Adrenal gland (tissue), 5 donors: Measurements from ENCODE around the gene SCNN1G.

Experiments used
- POLR2A ChIP-seq, 2 donors: fragments of 450-650 bp; IDR thresholded peaks; one replicate each; pipeline ENCODE4 v1.6.1; 2017; ENCODE audit warnings: antibody characterized with exemption in 2 of 2, mild to moderate bottlenecking in 2 of 2, moderate library complexity in 1 of 2
- TF ChIP-seq, protein P1 (sequence below), 6 experiments: fragments of 450-650 bp in 4 of 6; fragments of 200-600 bp in 2 of 6; sonication (generic) in 1 of 6; IDR thresholded peaks; 1 replicate in 5 of 6; 2 replicates in 1 of 6; pipeline versions ENCODE4 v1.5.1 to v1.8.0; 2016 to 2021; ENCODE audit warnings: antibody characterized with exemption in 6 of 6, mild to moderate bottlenecking in 2 of 6, moderate library complexity in 1 of 6
- donor health status: DM: no; HTN: no; CAD: no.

GRCh38 chr16:23148166-23148512 lies 34.4 kb upstream of the SCNN1G start:
- TF ChIP-seq, protein P1, sequence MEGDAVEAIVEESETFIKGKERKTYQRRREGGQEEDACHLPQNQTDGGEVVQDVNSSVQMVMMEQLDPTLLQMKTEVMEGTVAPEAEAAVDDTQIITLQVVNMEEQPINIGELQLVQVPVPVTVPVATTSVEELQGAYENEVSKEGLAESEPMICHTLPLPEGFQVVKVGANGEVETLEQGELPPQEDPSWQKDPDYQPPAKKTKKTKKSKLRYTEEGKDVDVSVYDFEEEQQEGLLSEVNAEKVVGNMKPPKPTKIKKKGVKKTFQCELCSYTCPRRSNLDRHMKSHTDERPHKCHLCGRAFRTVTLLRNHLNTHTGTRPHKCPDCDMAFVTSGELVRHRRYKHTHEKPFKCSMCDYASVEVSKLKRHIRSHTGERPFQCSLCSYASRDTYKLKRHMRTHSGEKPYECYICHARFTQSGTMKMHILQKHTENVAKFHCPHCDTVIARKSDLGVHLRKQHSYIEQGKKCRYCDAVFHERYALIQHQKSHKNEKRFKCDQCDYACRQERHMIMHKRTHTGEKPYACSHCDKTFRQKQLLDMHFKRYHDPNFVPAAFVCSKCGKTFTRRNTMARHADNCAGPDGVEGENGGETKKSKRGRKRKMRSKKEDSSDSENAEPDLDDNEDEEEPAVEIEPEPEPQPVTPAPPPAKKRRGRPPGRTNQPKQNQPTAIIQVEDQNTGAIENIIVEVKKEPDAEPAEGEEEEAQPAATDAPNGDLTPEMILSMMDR (IDR thresholded peaks at IDR 0.05) = no peak
- TF ChIP-seq POLR2A (IDR thresholded peaks at IDR 0.05) = no peak
